HG02885 (cell line): Measurements from ENCODE around the gene MCC.

Experiments used
- ATAC-seq: cut with Tn5 transposase; IDR thresholded peaks from one replicate; pipeline ENCODE4 v1.9.1; 2021; ENCODE audit warnings: mild to moderate bottlenecking; ENCODE audit not compliant: unreplicated experiment, poor library complexity

MCC gene

GRCh38 chr5:113214606-113215323 lies 273.5 kb downstream of the MCC start:
- no peak for ATAC-seq

DNA sequence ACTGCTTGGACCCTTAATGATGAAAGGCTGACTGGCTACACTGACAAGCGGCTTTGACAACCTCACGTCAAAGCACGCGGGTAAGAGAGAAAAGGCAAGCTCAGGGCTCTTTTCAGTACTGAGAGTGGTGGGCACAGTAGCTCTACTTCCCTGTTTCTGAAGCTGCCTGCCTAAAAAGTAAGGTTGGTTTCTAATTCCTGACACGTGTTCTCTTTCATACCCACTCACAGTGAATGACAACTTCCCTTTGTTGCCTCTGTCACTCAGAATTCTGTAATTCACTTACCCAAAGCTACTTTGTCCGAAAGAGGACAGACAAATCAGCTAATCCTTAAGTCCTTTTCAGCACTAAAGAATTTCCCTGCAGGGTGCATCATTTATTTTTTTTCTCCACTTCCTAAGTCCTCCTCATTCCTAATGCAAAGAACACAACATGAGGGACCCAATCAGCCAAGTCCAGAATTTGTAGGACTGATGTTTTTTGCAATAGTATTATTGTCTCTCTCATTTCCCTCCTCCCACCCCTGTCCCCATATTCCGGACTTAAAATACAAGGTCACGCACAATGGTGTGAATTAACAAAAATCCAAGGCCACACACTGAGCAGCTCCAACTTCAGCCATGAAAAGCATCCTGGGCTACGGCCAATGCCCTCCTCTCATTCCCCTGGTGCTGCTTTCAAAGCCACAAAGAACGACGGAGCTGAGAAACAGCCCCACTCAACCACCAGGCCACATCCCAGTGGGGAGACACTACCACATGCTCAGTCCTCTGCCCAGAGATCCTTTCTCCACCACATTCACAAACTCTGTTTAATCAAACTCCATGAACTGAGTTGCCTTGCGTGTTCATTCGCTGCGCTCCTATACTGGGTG lies 274.5 kb downstream of the MCC start:
- ATAC-seq: no peak

GRCh38 chr5:113212244-113212920 lies 275.9 kb downstream of the MCC start:
- ATAC-seq: no peak

DNA sequence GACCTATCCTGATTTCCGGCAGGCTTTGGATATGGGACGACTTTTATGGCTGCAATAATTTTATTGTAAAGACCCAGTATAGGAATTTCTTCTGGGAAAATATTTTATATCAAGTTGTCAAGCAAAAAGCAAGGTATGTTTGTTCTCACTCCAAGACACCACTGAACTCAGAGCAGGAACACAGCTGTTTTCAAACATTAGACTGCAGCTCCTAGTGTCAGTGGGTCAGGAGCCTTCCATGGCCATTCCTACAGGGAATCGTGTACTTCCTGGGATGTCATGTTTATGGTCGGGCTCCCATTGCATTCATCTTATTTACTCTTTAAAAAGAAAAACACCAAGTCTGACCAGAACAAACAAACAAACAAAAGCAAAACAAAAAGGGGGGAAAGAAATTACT lies 278.8 kb downstream of the MCC start:
- ATAC-seq: no peak

- no peak for ATAC-seq
Measured at GRCh38 chr5:113205807-113206206, 282.4 kb downstream of the MCC start.

DNA sequence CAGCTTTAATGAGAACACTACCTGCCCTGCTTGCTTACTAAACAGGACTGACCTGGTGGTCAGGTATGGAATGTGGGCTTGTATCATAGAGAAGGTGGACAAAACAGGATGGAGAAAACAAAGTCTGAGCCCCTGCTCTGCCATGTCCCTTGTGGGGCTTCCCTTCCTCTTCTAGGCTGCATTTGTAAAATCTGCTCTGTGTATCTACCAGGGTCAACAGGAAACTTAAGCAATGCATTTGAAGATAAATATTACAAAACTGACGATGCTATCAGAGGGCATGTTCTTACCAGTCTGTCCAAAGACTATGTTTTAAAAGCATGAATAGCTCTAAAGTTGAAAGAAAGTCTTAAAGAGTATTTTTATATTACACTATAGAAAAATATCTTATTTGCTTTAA lies 282.9 kb downstream of the MCC start:
- ATAC-seq: no peak

DNA sequence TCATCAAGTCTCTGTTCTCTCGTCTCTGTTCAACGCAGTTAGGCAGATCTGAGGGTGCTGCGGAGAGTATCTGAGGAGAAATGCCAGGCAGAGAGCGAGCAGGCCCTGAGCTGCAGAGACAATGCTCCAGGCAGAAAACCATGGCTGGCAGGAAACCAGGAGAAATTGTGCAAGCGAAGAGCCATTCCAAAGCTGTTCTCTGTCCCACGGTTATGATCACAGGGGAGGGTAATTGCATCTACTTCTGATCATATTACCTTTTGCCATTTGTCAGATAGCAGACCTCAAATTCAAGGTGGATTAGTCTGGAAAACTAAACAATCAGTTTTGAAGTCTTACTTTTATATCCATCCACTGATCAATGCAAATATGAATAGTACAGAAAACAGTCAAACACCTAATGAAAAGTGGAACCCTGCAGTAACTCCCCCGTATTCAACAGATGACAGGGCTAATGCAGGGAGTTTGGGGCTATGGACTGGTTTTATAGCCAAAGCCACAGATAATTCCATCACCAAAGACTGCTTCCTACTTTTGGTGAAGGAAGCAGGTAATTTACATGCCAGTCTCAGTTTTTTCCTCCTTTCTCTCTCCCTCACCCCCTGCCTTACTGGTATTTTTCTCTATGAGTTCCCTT lies 283.6 kb downstream of the MCC start:
- ATAC-seq: no peak

- ATAC-seq: no peak
Measured at GRCh38 chr5:113203916-113204315, 284.3 kb downstream of the MCC start.

- ATAC-seq: no peak
Measured at GRCh38 chr5:113202746-113203716, 285.2 kb downstream of the MCC start.

DNA sequence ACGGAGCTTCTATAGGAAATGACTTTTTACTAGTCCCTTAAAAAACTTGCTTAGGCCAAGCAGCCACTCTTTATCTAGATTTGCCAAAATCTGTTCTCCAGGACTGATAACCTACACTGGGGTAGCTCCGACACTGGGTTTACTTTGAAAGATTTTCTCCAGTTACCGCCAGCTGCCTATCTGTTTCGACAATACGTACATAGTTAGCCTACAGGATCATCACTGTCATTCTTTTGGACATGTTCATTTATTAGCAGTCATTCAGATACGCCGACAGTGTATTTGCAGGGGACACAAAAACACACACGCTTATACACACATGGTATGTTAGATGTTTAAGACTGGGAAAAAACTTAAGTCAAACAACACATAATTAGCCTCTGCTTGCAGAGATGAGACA lies 286.0 kb downstream of the MCC start:
- ATAC-seq: no peak

DNA sequence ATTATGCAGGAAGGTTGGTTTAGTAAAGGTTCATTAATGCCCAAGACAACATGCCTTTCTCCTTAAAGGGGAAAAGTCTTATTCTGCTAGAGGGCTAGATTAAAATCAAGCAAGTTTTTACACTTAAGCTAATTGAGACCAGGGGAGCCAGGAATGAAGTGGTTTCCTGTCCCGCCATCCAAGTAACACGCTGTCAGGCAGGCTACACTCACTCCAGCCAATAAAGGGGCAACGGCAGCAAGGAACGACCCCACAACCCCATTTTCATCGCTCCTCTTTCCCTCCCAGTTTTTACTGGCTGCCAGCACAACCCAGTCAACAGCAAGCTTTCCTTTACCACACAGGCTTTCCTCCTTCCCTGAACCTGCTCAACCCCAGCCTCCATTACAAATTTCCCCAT lies 286.5 kb downstream of the MCC start:
- no peak for ATAC-seq

GRCh38 chr5:113199122-113199905 lies 288.9 kb downstream of the MCC start:
- no peak for ATAC-seq

- ATAC-seq: no peak
Measured at GRCh38 chr5:113197456-113198200, 290.6 kb downstream of the MCC start.

GRCh38 chr5:113195771-113196170 lies 292.5 kb downstream of the MCC start:
- ATAC-seq: no peak

DNA sequence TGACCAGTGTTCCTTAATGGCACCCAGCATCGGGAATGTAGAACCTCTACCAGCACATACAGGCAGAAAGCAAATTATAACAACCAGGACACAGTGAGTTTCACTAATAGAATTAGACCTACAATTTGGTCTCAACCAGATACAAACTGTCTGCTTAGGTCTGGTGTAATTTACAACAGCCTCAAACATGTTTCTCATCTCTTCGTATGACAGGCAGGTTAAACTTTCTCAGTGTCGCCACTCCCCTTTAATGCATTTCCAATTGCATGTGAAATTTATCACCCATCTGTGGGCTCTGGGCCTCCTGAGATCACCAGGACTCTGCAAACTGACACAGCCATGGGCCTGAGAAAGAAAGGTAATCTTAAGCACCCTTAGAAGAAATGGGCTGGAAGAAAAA lies 293.0 kb downstream of the MCC start:
- no peak for ATAC-seq

DNA sequence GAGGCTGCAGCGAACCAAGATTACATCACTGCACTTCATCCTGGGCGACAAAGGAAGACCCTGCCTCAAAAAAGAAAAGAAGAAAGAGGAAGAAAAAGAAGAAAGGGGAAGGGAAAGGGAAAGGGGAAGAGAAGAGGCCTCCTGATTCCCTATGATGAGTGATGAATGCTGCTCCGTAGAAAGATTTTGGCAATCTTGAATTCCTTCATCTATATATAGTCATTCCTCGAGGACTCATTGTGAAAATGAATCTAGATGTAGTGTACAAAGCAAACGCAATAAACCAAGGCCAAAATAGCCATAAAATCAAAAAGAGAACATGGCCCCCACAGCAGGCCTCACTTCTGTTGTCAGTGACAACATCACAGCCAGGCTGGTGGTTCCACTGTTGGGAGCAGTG lies 293.7 kb downstream of the MCC start:
- no peak for ATAC-seq

GRCh38 chr5:113194125-113194524 lies 294.1 kb downstream of the MCC start:
- ATAC-seq: no peak

GRCh38 chr5:113193311-113193978 lies 294.8 kb downstream of the MCC start:
- no peak for ATAC-seq
